Mucosa of stomach (tissue), 1 donor: ENCODE data around the gene FBL.
A peak's percentile ranks its signal among the peaks of the same experiment; 100 is the strongest.

Experiments
- H3K27me3 ChIP-seq: one replicate; pipeline ENCODE4 v1.7.0; 2013; ENCODE audit warnings: mild to moderate bottlenecking, low read length; ENCODE audit not compliant: control insufficient read depth, insufficient read depth
- H3K36me3 ChIP-seq: one replicate; pipeline ENCODE4 v1.7.0; 2013; ENCODE audit warnings: low read length; ENCODE audit not compliant: control insufficient read depth, insufficient read depth
- H3K4me1 ChIP-seq: one replicate; pipeline ENCODE4 v1.7.0; 2013; ENCODE audit warnings: mild to moderate bottlenecking, low read length; ENCODE audit not compliant: control insufficient read depth, insufficient read depth
- H3K4me3 ChIP-seq: one replicate; pipeline ENCODE4 v1.7.0; 2013; ENCODE audit warnings: low read length
- H3K9ac ChIP-seq: one replicate; pipeline ENCODE4 v1.7.0; 2013; ENCODE audit warnings: mild to moderate bottlenecking, low read length, moderate library complexity
- H3K9me3 ChIP-seq: one replicate; pipeline ENCODE4 v1.7.0; 2013; ENCODE audit warnings: mild to moderate bottlenecking, low read length, moderate library complexity; ENCODE audit not compliant: control insufficient read depth
- donor health status: Pancreatic carcinoma.

Gene FBL

DNA sequence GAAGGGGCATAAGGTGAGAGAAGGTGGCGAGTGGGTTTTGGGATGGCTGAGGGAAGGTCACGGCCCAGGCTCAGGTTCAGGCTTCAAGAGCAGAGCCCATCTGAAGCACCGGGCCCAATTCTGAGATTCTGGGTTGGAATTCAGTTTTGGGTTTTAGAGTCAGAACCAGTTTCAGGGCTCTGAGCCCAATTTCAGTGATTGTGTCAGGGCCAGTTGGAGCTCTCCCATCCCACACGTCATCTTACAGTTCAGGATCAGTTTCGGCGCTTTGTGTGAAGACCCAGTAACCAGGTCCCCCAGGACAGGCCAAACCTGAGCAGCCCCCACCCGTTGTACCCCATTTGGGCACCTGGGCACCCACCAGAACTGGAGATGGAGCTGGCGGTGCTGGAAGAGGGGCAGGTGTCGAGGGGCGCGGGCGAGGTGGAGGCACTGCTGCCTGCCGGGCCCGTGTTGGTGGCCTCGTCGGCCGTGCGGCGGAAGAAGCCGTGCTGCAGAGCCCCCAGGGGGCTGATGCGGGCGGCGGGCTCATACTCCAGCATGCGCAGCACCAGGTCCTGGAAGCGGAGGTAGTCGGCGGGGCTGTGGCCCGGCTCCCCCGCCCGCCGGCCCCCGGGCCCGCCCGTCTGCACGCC, 19.8 kb downstream of the FBL start:
- H3K4me1 ChIP-seq = peaks cover 14% of the 10 kb centered on the region
- no peaks in the 10 kb centered on the region for H3K27me3 ChIP-seq
- H3K9ac ChIP-seq = no peak overlapping the region
- peaks cover 11% of the 10 kb centered on the region for H3K36me3 ChIP-seq
- H3K9me3 ChIP-seq = no peaks in the 10 kb centered on the region
- no peak overlapping the region for H3K4me3 ChIP-seq

DNA sequence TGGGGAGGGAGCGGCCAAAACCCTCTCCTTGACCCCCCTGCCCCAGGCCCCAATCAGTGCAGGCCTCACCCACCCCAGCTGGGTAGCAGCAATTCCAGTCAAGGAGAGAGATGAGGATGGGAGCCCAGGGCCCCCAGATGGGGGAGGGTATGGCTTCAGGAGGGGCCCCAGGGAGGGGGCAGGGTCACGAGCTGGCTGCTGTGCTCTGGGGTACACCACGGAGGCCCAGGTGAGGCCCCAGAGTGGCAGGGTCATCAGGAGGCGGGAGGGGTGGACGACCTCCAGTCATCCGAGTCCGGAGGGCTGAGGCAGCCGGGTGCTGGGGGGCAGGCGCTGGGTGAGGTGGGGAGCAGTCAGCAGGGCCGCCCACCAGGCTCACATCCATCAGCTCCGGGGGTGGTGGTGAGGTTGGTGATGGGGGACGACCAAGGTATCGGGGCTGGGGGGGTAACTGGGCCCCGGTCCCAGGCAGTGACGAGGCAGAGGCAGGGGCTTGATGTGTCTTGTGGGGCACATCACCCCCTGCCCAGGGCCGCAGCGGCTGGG, 20.6 kb downstream of the FBL start:
- Histone ChIP-seq H3K9ac (peak overlapping the region; percentile 20), H3K4me3 (no peak overlapping the region), H3K27me3 (no peaks in the 10 kb centered on the region), H3K36me3 (peaks cover 8% of the 10 kb centered on the region), H3K9me3 (no peaks in the 10 kb centered on the region), H3K4me1 (peaks cover 14% of the 10 kb centered on the region)

DNA sequence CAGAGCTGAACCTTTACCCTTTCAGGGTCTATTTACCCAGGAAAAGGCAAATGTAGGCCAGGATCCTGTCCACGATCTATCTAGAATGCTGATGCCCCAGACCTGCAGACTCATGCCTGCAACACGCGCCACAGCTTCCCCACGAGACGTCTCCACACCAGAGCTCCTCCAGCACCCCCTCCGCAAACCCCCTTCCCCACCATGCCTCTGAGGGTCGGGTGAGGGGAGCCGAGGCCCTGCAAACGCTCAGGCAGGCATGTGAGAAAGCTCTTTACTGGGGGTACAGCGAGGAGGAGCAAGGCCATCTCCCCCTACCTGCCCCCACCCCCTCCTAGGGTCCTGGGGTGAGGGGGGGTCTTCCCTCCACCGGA, 21.1 kb downstream of the FBL start:
- no peak overlapping the region for H3K4me3 ChIP-seq
- peak overlapping the region; percentile 20 for H3K9ac ChIP-seq
- H3K9me3 ChIP-seq = no peaks in the 10 kb centered on the region
- no peaks in the 10 kb centered on the region for H3K27me3 ChIP-seq
- H3K36me3 ChIP-seq = peaks cover 8% of the 10 kb centered on the region
- H3K4me1 ChIP-seq = peaks cover 14% of the 10 kb centered on the region

DNA sequence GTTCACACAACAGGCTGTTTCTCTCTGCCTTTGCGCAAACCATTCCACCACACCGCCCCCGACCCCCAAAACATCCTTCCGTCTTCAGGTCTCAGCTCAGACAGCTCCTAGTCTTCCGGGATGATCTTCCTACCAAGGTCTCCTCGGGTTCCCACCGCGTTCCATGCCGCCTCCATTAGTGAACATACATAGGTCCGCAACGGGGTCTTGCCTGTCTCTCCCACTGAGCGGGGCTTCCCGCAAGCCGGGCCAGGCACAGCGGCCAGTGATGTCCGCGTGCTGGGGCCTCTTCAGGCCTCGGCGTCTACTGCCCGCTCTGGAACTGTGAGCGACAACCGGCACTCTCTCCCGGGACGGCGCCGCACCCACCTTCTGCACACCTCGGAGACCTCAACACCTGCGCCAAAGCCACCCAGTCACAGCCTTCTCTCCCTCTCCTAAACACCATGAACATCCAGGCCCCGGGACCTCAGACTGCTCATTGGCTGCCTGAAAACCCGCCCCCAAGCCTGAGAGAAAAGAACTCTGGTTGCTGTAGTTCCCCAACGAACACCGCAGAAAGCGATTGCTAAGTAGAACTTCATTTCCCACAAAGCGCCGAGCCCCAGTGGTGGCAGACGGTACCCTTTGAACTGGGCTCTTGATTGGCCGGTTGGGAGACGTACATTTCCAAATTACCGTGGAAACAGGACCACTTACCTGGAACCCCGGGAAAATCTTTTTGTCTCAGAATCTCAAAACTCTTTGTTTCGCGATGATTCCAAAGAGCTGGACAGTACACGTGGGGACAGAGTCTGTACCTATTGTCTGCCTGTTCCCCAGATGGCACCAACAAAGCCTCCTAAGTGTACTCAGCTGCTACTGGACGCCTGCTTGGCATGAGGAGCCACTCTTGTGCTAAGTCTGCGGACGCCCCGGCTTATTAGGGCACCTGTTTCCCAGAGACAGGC, 21.8 kb downstream of the FBL start:
- Histone ChIP-seq H3K36me3 (peaks cover 8% of the 10 kb centered on the region), H3K4me3 (peak overlapping the region; percentile 85), H3K9me3 (no peaks in the 10 kb centered on the region), H3K27me3 (no peaks in the 10 kb centered on the region), H3K9ac (peak overlapping the region; percentile 75), H3K4me1 (peaks cover 14% of the 10 kb centered on the region)

DNA sequence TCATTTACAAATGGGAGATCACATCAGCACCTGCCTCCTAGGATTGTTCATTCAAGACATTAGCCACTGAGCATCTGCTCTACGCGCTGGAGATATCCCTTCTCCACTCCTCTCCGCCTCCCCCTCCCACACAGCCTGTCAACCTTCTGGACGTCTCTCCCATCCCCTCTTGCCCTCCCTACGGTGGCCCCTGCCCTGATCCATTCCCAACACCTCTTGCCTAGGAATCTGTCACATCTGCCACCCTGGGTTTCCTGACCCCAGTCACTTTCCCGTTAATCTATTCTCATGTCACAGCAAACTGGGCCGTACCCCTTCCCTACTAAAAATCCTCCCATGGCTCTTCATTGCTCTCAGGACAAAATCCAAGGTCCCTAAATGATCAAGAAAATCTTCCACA, 22.5 kb downstream of the FBL start:
- peak overlapping the region; percentile 75 for H3K9ac ChIP-seq
- H3K4me1 ChIP-seq = peaks cover 14% of the 10 kb centered on the region
- peak overlapping the region; percentile 85 for H3K4me3 ChIP-seq
- peaks cover 6% of the 10 kb centered on the region for H3K36me3 ChIP-seq
- no peaks in the 10 kb centered on the region for H3K9me3 ChIP-seq
- H3K27me3 ChIP-seq = no peaks in the 10 kb centered on the region

DNA sequence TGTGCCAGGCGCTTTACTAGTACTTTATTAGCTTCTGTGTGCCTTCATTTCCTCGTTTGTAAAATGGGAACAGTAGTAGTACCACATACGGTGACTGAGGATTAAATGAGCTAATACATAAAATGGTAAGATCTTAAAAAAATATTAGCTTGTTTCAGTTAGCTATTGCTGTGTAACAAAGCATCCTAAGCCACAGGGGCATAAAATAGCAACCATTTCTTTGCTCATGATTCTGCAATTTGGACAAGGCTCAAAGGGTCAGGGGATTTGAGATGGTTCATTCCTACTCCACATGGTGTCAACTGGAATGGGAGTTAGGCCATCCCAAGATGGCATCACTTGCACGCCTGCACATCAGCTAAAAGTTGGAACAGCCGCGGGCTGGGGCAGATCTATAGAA, 25.5 kb downstream of the FBL start:
- Histone ChIP-seq H3K27me3 (no peaks in the 10 kb centered on the region), H3K9me3 (no peaks in the 10 kb centered on the region), H3K36me3 (no peaks in the 10 kb centered on the region), H3K9ac (no peak overlapping the region), H3K4me3 (no peak overlapping the region), H3K4me1 (peaks cover 14% of the 10 kb centered on the region)

DNA sequence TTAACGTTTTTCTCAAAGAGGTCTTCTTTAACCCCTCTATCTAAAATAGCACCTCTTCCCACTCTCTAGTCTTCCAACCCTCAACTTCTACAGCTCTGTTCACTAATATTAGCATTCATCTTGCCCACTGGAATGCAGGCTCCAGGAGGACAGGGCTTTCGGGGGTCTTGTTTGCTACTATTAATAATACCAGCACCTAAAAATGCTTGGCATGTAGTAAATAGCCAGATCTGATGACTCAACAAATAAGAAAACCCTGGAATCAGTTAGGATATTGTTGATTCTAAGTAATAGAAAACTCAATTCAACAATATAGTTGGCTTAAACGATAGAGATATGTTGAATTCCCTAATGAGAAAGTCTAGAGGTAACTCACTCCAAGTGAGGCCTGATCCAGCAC, 26.4 kb downstream of the FBL start:
- no peaks in the 10 kb centered on the region for H3K36me3 ChIP-seq
- H3K27me3 ChIP-seq = no peaks in the 10 kb centered on the region
- peaks cover 7% of the 10 kb centered on the region for H3K4me1 ChIP-seq
- H3K9me3 ChIP-seq = no peaks in the 10 kb centered on the region
- H3K9ac ChIP-seq = no peak overlapping the region
- H3K4me3 ChIP-seq = no peak overlapping the region

DNA sequence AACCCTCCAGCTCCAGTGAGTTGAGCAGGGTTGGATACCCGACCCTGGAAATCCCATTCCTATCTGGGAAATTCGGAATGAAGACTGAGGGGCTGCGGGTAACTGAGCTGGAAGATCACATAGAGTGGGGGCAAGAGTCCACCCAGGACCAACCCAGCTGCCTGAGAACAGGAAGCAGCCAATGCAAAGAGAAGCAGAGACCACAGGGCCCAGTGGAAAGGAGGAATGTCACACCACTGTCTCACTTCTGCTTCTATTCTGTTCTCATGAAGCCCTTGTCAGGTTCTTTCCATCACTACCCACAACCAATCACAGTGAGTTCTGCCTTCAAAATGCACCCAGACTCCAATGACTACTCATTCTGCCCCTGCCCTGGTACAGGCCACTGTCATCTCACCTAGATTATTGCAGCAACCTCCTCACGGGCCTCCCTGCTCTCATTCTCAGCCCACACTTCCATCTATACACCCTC, 27.5 kb downstream of the FBL start:
- H3K27me3 ChIP-seq = no peaks in the 10 kb centered on the region
- no peaks in the 10 kb centered on the region for H3K9me3 ChIP-seq
- H3K4me1 ChIP-seq = peaks cover 2% of the 10 kb centered on the region
- no peak overlapping the region for H3K4me3 ChIP-seq
- H3K9ac ChIP-seq = no peak overlapping the region
- no peaks in the 10 kb centered on the region for H3K36me3 ChIP-seq

DNA sequence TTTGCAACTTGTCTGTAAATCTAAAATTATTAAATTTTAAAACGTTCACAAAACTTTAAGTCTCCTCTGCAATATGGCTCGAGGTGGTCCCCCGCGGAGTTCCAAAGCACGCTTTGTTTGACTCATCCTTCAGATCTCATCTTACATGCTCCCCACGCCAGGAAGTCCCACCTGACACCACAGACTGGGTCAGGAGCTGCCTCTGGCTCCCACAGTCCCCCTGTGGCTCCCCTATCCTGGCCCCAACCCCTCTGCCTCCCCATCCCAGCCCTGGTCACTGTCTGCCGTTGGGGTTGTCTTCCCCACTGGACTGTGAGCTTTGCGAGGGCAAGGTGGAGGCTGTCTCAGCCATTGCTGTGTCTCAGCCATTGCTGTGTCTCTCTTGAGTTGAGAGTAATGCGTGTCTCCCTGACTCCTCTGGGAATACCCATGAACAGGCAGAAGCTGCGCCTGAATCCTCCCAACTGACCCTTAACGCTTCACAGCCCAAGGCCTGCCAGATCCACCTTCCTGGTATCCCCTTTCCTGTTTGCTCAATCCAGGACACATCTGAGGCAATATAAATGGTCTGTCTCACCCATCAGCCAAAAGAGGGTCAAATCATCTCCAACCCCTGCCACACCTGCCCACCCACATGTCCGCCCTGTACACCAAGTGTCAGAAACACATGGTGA, 28.2 kb downstream of the FBL start:
- H3K4me1 ChIP-seq = no peaks in the 10 kb centered on the region
- no peak overlapping the region for H3K4me3 ChIP-seq
- no peaks in the 10 kb centered on the region for H3K9me3 ChIP-seq
- no peak overlapping the region for H3K9ac ChIP-seq
- no peaks in the 10 kb centered on the region for H3K27me3 ChIP-seq
- no peaks in the 10 kb centered on the region for H3K36me3 ChIP-seq

DNA sequence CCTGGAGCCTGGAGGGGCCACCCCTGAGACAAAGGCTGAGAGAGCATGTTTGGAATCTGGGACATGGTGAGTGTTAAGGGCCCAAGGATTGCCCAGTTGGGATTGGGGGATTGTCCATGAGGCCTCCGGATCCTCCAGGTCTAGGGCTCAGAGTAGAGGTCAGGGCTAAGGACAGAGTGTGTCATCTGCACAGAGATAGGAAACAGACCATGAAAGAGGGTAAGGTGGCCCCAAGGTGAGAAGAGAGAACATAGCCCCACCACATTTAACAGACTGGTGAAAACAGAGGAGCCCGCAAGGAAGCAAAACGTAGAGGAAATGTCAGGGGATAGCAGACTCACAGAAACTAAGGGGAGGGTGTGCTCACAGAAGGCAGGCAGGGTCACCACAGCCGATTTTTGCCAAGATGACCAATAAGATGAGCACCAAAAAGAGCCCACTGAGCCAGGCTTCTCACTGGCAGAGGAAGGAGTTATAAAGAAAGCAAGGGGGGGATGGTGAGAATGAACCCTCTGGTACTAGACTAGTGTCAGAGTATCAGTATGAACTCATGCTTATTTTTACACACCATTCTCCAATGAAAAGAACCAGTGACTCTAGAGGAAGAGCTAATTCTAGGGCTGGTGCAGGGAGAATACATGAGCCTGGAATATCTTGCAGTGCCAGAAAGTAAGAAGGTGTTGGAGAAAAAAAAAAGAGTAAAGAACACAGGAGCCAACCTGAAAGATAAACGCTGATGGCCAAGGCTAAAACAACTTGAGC, 29.7 kb downstream of the FBL start:
- H3K4me1 ChIP-seq = no peaks in the 10 kb centered on the region
- no peak overlapping the region for H3K4me3 ChIP-seq
- H3K27me3 ChIP-seq = no peaks in the 10 kb centered on the region
- H3K36me3 ChIP-seq = no peaks in the 10 kb centered on the region
- H3K9ac ChIP-seq = no peak overlapping the region
- no peaks in the 10 kb centered on the region for H3K9me3 ChIP-seq

DNA sequence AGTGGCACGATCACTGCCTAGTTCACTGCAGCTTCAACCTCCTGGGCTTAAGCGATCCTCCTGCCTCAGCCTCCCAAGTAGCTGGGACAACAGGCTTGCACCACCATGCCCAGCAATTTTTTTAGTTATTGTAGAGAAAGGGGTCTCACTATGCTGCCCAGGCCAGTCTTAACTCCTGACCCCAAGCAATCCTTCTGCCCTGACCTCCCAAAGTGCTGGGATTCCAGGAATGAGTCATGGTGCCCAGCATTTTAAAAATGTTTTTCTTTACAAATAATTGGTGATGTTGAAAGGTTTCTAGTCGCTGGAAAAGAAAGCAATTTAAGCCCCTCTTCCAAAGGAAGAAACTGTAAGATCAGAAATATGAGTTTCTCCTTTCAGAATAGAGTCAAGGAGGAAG, 31.6 kb downstream of the FBL start:
- Histone ChIP-seq H3K36me3 (no peaks in the 10 kb centered on the region), H3K4me3 (no peak overlapping the region), H3K4me1 (no peaks in the 10 kb centered on the region), H3K27me3 (no peaks in the 10 kb centered on the region), H3K9me3 (no peaks in the 10 kb centered on the region), H3K9ac (no peak overlapping the region)
